Measurements from ENCODE around the gene TPX2. TPM values are rescaled to one million over a fixed set of nuclear protein-coding genes. Genes with fewer than 3 reads are reported as not detected.

TPX2 gene
- total RNA-seq, 1 donor from 2014 or later = 22.6 TPM

- Mint-ChIP-seq H3K27ac (ENCODE audit: unreplicated experiment) (no peak overlapping the region), H3K4me1 (ENCODE audit: unreplicated experiment) (peaks cover 12% of the 10 kb centered on the region), H3K27me3 (ENCODE audit: unreplicated experiment) (no peaks in the 10 kb centered on the region), H3K9me3 (ENCODE audit: unreplicated experiment) (no peaks in the 10 kb centered on the region), H3K36me3 (ENCODE audit: unreplicated experiment) (no peaks in the 10 kb centered on the region), H3K4me3 (ENCODE audit: unreplicated experiment) (no peak overlapping the region)
- DNase-seq (ENCODE audit: extremely low spot score, unreplicated experiment) = peak; percentile 93
- TF ChIP-seq CTCF (IDR thresholded peaks at IDR 0.05) = no peak
Measured at GRCh38 chr20:31835977-31836852, 97.1 kb downstream of the TPX2 start.

- no peak overlapping the region for H3K4me3 Mint-ChIP-seq (ENCODE audit: unreplicated experiment)
- TF ChIP-seq CTCF (IDR thresholded peaks at IDR 0.05) = no peak
- H3K4me1 Mint-ChIP-seq (ENCODE audit: unreplicated experiment) = peaks cover 20% of the 10 kb centered on the region
- no peaks in the 10 kb centered on the region for H3K27me3 Mint-ChIP-seq (ENCODE audit: unreplicated experiment)
- no peaks in the 10 kb centered on the region for H3K9me3 Mint-ChIP-seq (ENCODE audit: unreplicated experiment)
- peak overlapping the region; percentile 41 for H3K27ac Mint-ChIP-seq (ENCODE audit: unreplicated experiment)
- H3K36me3 Mint-ChIP-seq (ENCODE audit: unreplicated experiment) = no peaks in the 10 kb centered on the region
- no peak for DNase-seq (ENCODE audit: extremely low spot score, unreplicated experiment)
Measured at GRCh38 chr20:31836853-31837608, 97.9 kb downstream of the TPX2 start.

- no peaks in the 10 kb centered on the region for H3K36me3 Mint-ChIP-seq (ENCODE audit: unreplicated experiment)
- H3K27me3 Mint-ChIP-seq (ENCODE audit: unreplicated experiment) = no peaks in the 10 kb centered on the region
- TF ChIP-seq CTCF (IDR thresholded peaks at IDR 0.05) = no peak
- H3K9me3 Mint-ChIP-seq (ENCODE audit: unreplicated experiment) = no peaks in the 10 kb centered on the region
- no peak for DNase-seq (ENCODE audit: extremely low spot score, unreplicated experiment)
- no peak overlapping the region for H3K4me3 Mint-ChIP-seq (ENCODE audit: unreplicated experiment)
- H3K27ac Mint-ChIP-seq (ENCODE audit: unreplicated experiment) = no peak overlapping the region
- H3K4me1 Mint-ChIP-seq (ENCODE audit: unreplicated experiment) = peaks cover 29% of the 10 kb centered on the region
Measured at GRCh38 chr20:31837896-31838397, 98.9 kb downstream of the TPX2 start.

GRCh38 chr20:31838646-31839292 lies 99.7 kb downstream of the TPX2 start:
- Mint-ChIP-seq H3K27me3 (ENCODE audit: unreplicated experiment) (no peaks in the 10 kb centered on the region), H3K4me3 (ENCODE audit: unreplicated experiment) (no peak overlapping the region), H3K9me3 (ENCODE audit: unreplicated experiment) (no peaks in the 10 kb centered on the region), H3K27ac (ENCODE audit: unreplicated experiment) (no peak overlapping the region), H3K36me3 (ENCODE audit: unreplicated experiment) (no peaks in the 10 kb centered on the region), H3K4me1 (ENCODE audit: unreplicated experiment) (peaks cover 36% of the 10 kb centered on the region)
- DNase-seq (ENCODE audit: extremely low spot score, unreplicated experiment) = no peak
- no peak for TF ChIP-seq CTCF (IDR thresholded peaks at IDR 0.05)

Data from osteocyte (in vitro differentiated cells).